ENCODE measurements around the gene CLDN17. TPM values are rescaled to one million over a fixed set of nuclear protein-coding genes. Genes with fewer than 3 reads are reported as not detected.

The CLDN17 gene
- not detected in 2 replicates for total RNA-seq (2021; fragmentation: NEBNext Ultra II Directional; extraction: Animal tissue kit (Norgen Biotek cat#: 25700))
- polyA plus RNA-seq (2011; rRNA removed) = not detected in 2 replicates
- not detected for polyA plus RNA-seq (2011; cell fraction: cytosol; rRNA removed)
- polyA plus RNA-seq (2011; cell fraction: nucleus; rRNA removed) = not detected
- not detected in 4 replicates for polyA plus RNA-seq (2012, experiment 1 of 2)
- polyA plus RNA-seq (2012, experiment 2 of 2) = not detected
- polyA plus RNA-seq (2013, experiment 1 of 2) = not detected
- not detected for polyA plus RNA-seq (2013, experiment 2 of 2)
- polyA minus RNA-seq (2011; rRNA and poly(A)+ RNA removed) = not detected in 2 replicates
- not detected for polyA minus RNA-seq (2011; cell fraction: cytosol; rRNA and poly(A)+ RNA removed)
- not detected for polyA minus RNA-seq (2011; cell fraction: nucleus; rRNA and poly(A)+ RNA removed)
- long read RNA-seq, experiment 1 = 0 reads
- long read RNA-seq, experiment 2 = 0 reads

DNA sequence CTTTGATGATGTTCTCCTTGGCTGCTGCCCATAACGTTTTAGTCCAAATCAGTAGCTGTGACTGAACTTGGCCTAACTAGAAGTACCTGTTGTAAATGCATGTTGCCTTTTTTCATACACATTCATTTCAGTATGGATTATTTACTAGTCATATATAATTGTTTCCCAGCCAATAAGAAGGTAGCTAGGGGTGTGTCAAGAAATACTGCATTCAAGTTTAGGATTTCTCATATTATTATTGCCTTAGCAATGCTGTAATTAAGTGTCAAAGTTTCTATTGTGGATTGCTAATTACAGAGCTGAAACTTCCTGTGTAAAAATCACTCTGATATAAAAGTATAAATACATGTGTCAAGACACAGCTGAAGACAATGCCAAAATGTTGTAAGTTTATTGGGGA lies at the start of gene CLDN17:
Gene CLDN17 (minus strand): TSS at position 101 of the 400 bp plus-strand sequence. CDS start 188 bp downstream, outside the sequence.
- Histone ChIP-seq H3K14ac (ENCODE audit: insufficient read length) (no peak within 1 kb of the TSS), H4K8ac (ENCODE audit: extremely low read depth, insufficient read depth, low read length) (no peak within 1 kb of the TSS), H3K9me3 (ENCODE audit: insufficient read depth in 2 of 2, low read depth in 1 of 2, low read length in 1 of 2) (no peaks in the 10 kb centered on the region), H4K91ac (replicated peaks; ENCODE audit: insufficient read length, low read length) (no peak within 1 kb of the TSS), H3K79me2 (ENCODE audit: control insufficient read depth in 1 of 2, insufficient read depth in 2 of 2, low read length in 2 of 2) (no peaks in the 10 kb centered on the region), H2BK20ac (ENCODE audit: low read length) (no peak within 1 kb of the TSS), H3K27ac (ENCODE audit: low read depth, low read length) (no peak within 1 kb of the TSS), H3K79me1 (ENCODE audit: low read depth, low read length) (no peaks in the 10 kb centered on the region), H2BK12ac (ENCODE audit: low read depth, low read length) (no peak within 1 kb of the TSS), H2AFZ (ENCODE audit: low read length) (no peak within 1 kb of the TSS), H2AK5ac (ENCODE audit: low read depth, low read length) (no peak within 1 kb of the TSS), H3K9ac (replicated peaks in 1 of 4; ENCODE audit: extremely low read depth in 1 of 4, low read depth in 3 of 4, low read length in 3 of 4) (no peak within 1 kb of the TSS), H3K4me2 (ENCODE audit: insufficient read depth in 1 of 2, low read depth in 2 of 2, low read length in 2 of 2) (no peak within 1 kb of the TSS), H4K20me1 (replicated peaks in 1 of 2; ENCODE audit: control insufficient read depth in 1 of 2, insufficient read depth in 2 of 2, low read length in 2 of 2) (no peaks in the 10 kb centered on the region), H3K56ac (replicated peaks; ENCODE audit: insufficient read length, low read depth, low read length) (no peak within 1 kb of the TSS), H3K18ac (ENCODE audit: extremely low read depth, low read length) (no peak within 1 kb of the TSS), H2BK5ac (ENCODE audit: low read depth, low read length) (no peak within 1 kb of the TSS), H2BK120ac (replicated peaks; ENCODE audit: low read depth, low read length) (no peak within 1 kb of the TSS), H3K4me3 (ENCODE audit: extremely low read depth in 1 of 4, insufficient read depth in 2 of 4, low read depth in 3 of 4, low read length in 4 of 4) (no peak within 1 kb of the TSS), H3K4ac (replicated peaks; ENCODE audit: insufficient read length, low read depth, low read length) (no peak within 1 kb of the TSS), H3K4me1 (replicated peaks in 1 of 4; ENCODE audit: control insufficient read depth in 3 of 4, insufficient read depth in 4 of 4, low read length in 3 of 4) (no peaks in the 10 kb centered on the region), H4K5ac (ENCODE audit: insufficient read length, low read depth, low read length) (no peak within 1 kb of the TSS), H3K27me3 (replicated peaks in 1 of 4; ENCODE audit: control insufficient read depth in 3 of 4, extremely low read depth in 1 of 4, insufficient read depth in 3 of 4, low read length in 3 of 4) (no peaks in the 10 kb centered on the region), H3K23ac (ENCODE audit: insufficient read length) (no peak within 1 kb of the TSS), H2BK15ac (ENCODE audit: low read length) (no peak within 1 kb of the TSS), H3K23me2 (ENCODE audit: low read depth, low read length) (no peaks in the 10 kb centered on the region), H3K36me3 (ENCODE audit: control insufficient read depth in 2 of 4, insufficient read depth in 4 of 4, low read length in 3 of 4) (no peaks in the 10 kb centered on the region)
- DNase-seq (ENCODE audit: low read depth in 1 of 2, low spot score in 2 of 2) = no peak
- ChIA-PET POLR2A (ENCODE audit: partially characterized antibody) (no interaction called here), CTCF (ENCODE audit: partially characterized antibody) (interaction anchor here (1.3 kb wide), 1 partner anchor 9 kb away, joined by 3 read pairs; no protein-coding TSS in a partner anchor)
- FAIRE-seq = no peak
- 88% methylated on average over 1 of the region's 1 CpG; no CpG with 5 or more reads in 1 of the 2 experiments for WGBS, 2 experiments (ENCODE audit: extremely low coverage in 1 of 2, insufficient coverage in 1 of 2, insufficient read length in 1 of 2, insufficient replicate concordance in 2 of 2, low coverage in 1 of 2, low lambda C conversion rate in 2 of 2, missing lambda C conversion rate in 1 of 2)
- TF ChIP-seq ZNF274 (IDR thresholded peaks at IDR 0.05; ENCODE audit: borderline replicate concordance, extremely low read depth, low read length) = no peak
- no peak for TF ChIP-seq GABPA (IDR thresholded peaks at IDR 0.05; ENCODE audit: borderline replicate concordance, insufficient read depth, low read length)
- TF ChIP-seq SP2 (IDR thresholded peaks at IDR 0.05; ENCODE audit: low read length) = no peak
- TF ChIP-seq SIN3A (conservative IDR thresholded peaks at IDR 0.05 in 1 of 2, IDR thresholded peaks at IDR 0.05 in 1 of 2; ENCODE audit: low read depth in 1 of 2, low read length in 2 of 2) = no peak
- no peak for TF ChIP-seq MAFK (IDR thresholded peaks at IDR 0.05; ENCODE audit: low read depth, low read length)
- TF ChIP-seq USF2 (IDR thresholded peaks at IDR 0.05; ENCODE audit: low read length) = no peak
- TF ChIP-seq E2F6 (IDR thresholded peaks at IDR 0.05) = no peak
- TF ChIP-seq CHD1 (IDR thresholded peaks at IDR 0.05; ENCODE audit: low read depth, low read length) = no peak
- TF ChIP-seq TAF1 (IDR thresholded peaks at IDR 0.05; ENCODE audit: low read depth, low read length) = no peak
- no peak for TF ChIP-seq YY1 (IDR thresholded peaks at IDR 0.05; ENCODE audit: low read depth, low read length)
- TF ChIP-seq POLR2AphosphoS5 (IDR thresholded peaks at IDR 0.05; ENCODE audit: low read depth, low read length) = no peak
